NCI-H774 (cell line): ENCODE data around the gene ASB10.

Source experiments
- DNase-seq: peaks from one replicate; lab custom pipeline; 2025; lab: John Stamatoyannopoulos, UW

Gene ASB10

DNA sequence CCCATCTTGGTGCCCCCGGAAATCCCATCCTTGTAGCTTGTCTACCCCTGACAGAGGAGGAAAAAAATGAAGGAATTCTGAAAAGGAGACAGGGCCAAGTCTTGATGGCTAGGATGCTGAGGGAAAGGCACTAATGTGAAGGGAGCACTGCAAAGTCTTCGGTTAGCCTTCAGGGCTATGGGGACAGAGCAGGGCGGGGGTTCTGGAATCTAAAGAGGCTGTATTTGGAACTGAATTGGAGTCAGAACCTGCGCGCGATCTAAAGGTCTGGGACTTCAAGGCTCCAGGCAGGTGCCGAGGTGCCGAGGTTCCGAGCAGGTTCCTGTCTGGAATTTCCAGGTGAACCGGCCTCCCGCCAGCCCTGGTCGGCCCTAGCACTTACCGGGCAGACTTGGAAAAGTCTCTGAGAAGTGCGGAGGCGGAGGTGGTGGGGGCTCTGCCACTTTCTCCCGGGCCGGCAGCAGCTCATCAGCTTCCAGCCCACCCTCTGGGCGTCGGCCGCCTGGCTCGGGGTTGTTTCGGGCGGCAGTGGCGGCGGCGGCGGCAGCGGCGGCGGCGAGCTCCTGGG, 20.3 kb downstream of the ASB10 start:
- no peak for DNase-seq

GRCh38 chr7:151161757-151162156, 25.3 kb downstream of the ASB10 start:
- no peak for DNase-seq

DNA sequence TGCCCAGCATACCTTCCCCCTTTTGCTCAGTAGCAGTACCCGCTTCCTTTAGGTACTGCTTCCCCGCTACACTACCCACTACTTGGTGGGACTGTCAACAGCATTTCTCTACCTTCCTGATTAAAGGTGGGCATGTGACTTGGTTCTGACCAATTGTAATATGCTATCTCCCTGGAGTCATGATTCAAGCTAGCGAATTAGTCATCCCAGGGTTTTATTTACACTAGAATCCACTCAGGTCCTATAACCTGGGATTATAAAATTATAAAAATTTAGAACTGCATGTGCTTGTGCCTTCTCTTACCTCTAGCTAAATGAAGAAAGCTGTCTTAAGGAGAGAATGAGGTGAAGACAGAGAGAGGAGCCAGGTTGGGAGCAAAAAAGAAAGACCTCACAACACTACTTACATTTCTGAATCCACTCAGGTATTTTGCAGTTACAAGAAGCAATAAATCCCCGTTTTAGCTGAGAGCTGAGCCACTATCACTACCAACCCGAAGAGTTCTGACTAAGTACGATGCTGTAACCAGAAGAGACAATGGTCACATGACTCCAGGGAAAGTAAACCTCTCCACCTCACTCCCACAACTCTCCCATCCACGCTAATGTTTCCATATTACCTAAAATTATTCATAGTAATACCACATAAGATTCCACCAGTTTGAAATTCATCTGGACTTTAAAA, 29.3 kb downstream of the ASB10 start:
- no peak for DNase-seq

DNA sequence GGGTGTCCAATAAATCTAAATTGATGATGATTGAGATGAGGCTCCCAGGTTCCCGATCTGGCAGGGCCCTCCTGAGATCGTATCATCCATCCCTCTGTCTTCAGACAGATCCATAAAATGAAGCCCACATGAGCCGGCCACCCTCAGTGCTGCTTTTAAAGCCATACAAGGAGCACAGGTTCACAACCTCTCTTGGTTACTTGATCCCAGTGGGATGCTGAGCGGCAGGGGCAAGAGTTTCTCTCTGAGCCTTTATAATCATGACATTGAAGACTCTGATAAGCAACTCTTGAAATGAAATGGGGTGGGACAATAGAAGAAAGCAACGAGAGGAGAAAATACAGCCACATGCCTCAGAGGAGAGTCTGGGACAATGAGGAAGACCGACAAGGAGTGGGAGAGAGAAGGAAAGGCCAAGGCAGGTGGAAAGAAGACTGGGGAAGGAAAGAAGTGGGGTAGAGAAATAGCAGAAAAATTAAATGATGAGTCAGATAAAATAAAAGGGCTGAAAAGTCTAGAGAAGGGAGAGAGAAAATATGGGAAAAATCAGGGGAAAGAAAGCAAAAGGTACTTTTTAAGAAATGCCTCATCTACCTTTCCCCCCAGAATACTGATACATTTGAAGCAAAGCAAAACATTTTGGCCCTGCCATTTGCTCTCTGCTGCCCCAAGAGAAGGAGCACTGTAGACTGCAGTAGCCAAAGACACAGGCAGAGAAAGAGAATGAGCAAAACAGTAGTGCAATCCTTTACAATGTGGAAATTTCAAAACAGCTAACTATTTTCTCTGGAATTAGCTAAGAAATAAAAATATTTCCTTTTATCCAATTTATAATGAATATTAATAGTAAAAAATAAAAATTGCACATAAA, 34.2 kb downstream of the ASB10 start:
- DNase-seq = no peak

GRCh38 chr7:151150388-151150787, 36.7 kb downstream of the ASB10 start:
- no peak for DNase-seq

- no peak for DNase-seq
Measured at GRCh38 chr7:151148319-151149259, 38.5 kb downstream of the ASB10 start.

GRCh38 chr7:151146761-151147160, 40.3 kb downstream of the ASB10 start:
- no peak for DNase-seq

GRCh38 chr7:151144387-151144786, 42.7 kb downstream of the ASB10 start:
- no peak for DNase-seq

DNA sequence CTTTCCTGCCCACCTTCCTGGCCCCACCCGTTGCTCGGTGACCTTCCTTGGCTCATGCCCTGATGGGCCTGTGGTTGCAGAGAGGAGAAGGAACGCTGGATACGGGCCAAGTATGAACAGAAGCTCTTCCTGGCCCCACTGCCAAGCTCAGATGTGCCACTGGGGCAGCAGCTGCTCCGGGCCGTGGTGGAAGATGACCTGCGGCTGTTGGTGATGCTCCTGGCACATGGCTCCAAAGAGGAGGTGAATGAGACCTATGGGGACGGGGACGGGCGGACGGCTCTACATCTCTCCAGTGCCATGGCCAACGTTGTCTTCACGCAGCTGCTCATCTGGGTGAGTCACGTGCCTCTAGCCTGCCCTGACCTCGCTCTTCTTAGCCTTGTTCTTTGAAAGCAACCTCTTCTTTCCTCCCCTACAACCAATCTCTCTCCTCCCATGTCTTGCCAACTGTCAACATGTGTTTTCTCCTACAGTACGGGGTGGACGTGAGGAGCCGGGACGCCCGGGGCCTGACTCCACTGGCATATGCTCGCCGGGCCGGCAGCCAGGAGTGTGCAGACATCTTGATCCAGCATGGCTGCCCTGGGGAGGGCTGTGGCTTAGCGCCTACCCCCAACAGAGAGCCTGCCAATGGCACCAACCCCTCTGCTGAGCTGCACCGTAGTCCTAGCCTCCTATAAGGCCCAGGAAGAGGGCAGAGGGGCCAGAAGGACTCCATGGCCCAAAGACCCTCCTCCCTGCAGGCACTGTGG, 43.6 kb downstream of the ASB10 start:
- DNase-seq = no peak

DNA sequence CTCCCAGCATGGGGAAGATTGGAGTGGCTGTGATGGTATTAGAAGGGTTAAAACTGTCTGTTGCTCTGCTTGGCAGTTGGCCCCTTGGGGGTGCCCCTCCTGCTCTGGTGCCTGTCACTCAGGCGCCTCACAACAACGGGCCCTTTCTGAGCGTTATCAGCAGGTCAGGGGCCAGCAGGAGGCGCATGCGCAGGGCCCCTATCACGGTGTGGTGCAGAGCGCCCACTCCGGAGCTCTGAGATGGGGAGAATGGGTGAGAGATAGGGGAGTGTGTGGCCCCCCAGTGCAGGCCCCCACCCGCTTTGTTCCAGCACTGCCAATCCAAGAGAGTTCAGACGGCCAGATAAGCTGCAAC, 44.4 kb downstream of the ASB10 start:
- no peak for DNase-seq

DNA sequence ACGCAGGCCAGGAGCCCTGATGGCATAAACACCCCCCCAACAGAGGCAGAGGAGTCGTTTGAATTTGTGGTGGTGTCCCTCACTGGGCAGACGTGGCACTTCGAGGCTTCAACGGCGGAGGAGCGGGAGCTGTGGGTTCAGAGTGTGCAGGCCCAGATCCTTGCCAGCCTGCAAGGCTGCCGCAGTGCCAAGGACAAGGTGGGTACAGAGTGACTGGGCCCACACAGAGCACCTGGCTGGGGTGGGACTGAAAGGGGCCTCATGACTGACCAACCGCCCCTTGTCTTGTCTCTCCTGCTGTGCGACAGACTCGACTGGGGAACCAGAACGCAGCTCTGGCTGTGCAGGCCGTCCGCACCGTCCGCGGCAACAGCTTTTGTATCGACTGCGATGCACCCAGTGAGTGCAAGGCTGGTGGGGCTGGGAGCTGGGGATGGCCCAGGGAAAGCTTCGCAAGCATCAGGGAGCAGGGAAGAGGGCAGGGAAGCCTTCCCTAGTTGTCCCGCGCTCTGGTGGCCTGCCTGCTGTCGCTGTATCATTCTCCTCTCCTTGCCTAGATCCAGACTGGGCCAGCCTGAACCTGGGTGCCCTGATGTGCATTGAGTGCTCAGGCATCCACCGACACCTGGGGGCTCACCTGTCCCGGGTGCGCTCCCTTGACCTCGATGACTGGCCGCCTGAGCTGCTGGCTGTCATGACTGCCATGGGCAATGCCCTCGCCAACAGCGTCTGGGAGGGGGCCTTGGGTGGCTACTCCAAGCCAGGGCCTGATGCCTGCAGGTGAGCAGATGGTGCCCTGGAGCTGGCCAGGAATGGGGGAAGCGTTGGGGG, 45.0 kb downstream of the ASB10 start:
- no peak for DNase-seq

GRCh38 chr7:151141311-151141854, 45.7 kb downstream of the ASB10 start:
- no peak for DNase-seq

GRCh38 chr7:151140826-151141225, 46.2 kb downstream of the ASB10 start:
- DNase-seq = no peak

- DNase-seq = no peak
Measured at GRCh38 chr7:151139791-151140190, 47.3 kb downstream of the ASB10 start.

- DNase-seq = no peak
Measured at GRCh38 chr7:151139071-151139790, 47.8 kb downstream of the ASB10 start.

- DNase-seq = no peak
Measured at GRCh38 chr7:151138153-151138851, 48.7 kb downstream of the ASB10 start.

DNA sequence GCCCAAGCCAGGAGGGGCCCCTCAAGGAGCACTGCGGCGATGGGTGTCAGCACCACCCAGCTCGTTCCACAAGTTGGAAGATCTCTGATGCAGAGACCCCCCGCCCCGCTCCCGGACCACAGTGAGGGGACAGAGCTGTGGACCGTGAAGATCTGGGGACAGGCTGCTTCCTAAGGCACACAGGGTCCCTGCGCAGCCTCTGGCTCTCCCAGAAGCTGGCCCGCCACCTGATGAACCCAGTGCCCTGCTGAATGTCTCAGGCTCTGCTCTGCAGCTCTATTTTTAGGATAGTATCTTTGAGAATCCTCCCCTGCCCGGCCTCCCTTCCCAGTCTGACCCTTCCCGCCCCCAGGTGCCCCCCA, 49.3 kb downstream of the ASB10 start:
- no peak for DNase-seq

DNA sequence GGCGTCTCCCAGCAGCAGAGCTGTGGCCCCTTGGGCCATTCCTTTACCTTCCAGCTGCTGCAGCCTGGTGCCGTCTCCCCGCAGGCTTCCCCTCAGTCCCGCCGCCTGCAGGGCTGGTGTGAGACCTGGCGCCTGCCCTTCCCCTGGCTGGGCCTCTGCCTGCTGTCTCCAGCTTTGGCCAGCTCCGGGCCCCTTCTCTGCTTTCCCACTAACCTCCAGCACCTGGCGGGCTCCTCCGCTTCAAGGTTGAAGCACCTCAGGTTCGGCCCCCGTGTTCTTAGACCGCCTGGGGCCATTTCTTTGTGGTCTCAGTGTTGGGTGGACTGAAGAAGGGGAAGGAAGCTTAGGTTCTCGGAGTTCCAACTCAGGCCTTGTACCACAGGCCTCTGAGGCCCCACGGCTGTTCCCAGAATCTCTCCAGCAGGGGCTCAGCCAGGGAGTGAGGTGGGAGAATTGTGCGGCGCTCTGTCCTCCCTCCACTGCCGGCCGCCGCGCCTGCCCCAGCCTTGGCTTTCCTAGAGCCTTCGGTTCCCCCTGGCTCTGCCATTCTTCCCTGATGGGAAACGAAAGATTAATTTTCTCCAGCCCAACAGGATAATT, 49.9 kb downstream of the ASB10 start:
- no peak for DNase-seq
